GM12873 (cell line): ENCODE results near the gene PRKCH.

Source experiments
- CTCF ChIP-seq: IDR thresholded peaks from 2 replicates; pipeline ENCODE4 v1.5.1; 2012; ENCODE audit warnings: low read depth, mild to moderate bottlenecking, moderate library complexity, low read length, control low read depth; ENCODE audit not compliant: insufficient read depth; ENCODE audit errors: missing control alignments

PRKCH gene

GRCh38 chr14:61341275-61342206, 20.2 kb downstream of the PRKCH start:
- TF ChIP-seq CTCF, result no peak

GRCh38 chr14:61342486-61342885, 21.1 kb downstream of the PRKCH start:
- no peak for TF ChIP-seq CTCF

- TF ChIP-seq CTCF, result no peak
Observed at GRCh38 chr14:61342932-61343331, 21.6 kb downstream of the PRKCH start.

GRCh38 chr14:61343471-61343870, 22.1 kb downstream of the PRKCH start:
- no peak for TF ChIP-seq CTCF

GRCh38 chr14:61343991-61344405, 22.6 kb downstream of the PRKCH start:
- TF ChIP-seq CTCF, result no peak

- no peak for TF ChIP-seq CTCF
Observed at GRCh38 chr14:61344437-61345150, 23.2 kb downstream of the PRKCH start.

- no peak for TF ChIP-seq CTCF
Observed at GRCh38 chr14:61345151-61345482, 23.7 kb downstream of the PRKCH start.
